Vagina (tissue), 2 donors: Measurements from ENCODE around the gene MMEL1.
"Not testable (repeated sequence)": the region's sequence is repeated elsewhere in the genome, so short reads cannot be mapped to it uniquely, and the experiment has no call there.

Source experiments
- POLR2AphosphoS5 ChIP-seq, 2 donors: sonication (generic); formaldehyde crosslinking; IDR thresholded peaks; one replicate each; pipeline ENCODE4 v1.9.0; 2017; ENCODE audit warnings: antibody characterized with exemption in 2 of 2, mild to moderate bottlenecking in 2 of 2, low read depth in 1 of 2; ENCODE audit not compliant: insufficient read depth in 1 of 2
- TF ChIP-seq, protein P1 (sequence below), 3 experiments: fragments of 450-650 bp in 2 of 3; fragments of 200-600 bp in 1 of 3; sonication (generic) in 1 of 3; IDR thresholded peaks; one replicate each; pipeline ENCODE4 v1.5.1; 2017 to 2019; ENCODE audit warnings: antibody characterized with exemption in 3 of 3, mild to moderate bottlenecking in 2 of 3, moderate library complexity in 2 of 3

DNA sequence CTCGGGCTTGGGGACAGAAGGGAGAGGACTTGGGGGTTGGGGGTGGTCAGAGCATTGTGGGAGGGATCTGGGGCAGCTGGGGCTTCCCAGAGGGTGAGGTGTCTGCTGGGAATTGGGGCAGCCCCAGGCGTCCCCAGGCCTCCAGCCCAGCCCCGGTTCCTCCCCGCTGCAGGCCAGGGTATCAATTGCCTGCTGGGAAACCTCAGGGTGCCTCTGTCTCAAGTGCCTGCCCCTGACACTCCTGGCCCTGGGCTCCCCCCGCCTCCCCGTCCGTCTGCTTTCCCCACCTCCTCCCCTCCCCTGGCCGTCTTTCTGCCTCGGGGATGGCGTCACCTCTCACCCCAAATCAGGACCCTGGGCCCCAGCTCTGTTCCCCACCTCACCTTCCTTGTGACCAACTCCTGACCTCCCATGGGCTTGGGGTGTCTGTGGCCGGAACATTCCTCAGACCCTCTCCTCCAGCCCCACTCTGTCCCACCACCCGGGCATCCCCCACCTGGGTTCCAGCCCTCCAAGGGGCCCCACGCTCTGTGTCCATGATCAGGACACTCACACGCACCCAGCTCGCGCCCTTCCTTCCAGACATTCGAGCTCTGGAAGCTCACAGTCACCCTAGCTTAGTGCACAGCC is 64.5 kb downstream of the MMEL1 start:
- TF ChIP-seq, protein P1, sequence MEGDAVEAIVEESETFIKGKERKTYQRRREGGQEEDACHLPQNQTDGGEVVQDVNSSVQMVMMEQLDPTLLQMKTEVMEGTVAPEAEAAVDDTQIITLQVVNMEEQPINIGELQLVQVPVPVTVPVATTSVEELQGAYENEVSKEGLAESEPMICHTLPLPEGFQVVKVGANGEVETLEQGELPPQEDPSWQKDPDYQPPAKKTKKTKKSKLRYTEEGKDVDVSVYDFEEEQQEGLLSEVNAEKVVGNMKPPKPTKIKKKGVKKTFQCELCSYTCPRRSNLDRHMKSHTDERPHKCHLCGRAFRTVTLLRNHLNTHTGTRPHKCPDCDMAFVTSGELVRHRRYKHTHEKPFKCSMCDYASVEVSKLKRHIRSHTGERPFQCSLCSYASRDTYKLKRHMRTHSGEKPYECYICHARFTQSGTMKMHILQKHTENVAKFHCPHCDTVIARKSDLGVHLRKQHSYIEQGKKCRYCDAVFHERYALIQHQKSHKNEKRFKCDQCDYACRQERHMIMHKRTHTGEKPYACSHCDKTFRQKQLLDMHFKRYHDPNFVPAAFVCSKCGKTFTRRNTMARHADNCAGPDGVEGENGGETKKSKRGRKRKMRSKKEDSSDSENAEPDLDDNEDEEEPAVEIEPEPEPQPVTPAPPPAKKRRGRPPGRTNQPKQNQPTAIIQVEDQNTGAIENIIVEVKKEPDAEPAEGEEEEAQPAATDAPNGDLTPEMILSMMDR (IDR thresholded peaks at IDR 0.05), result not testable (repeated sequence)
- TF ChIP-seq POLR2AphosphoS5 (IDR thresholded peaks at IDR 0.05; ENCODE audit: insufficient read depth in 1 of 2, low read depth in 1 of 2), result not testable (repeated sequence)
